Keratinocyte (primary cell): ENCODE measurements around the gene ZNF831. TPM values are rescaled to one million over a fixed set of nuclear protein-coding genes. Genes with fewer than 3 reads are reported as not detected.

ENCODE experiments used
- DNase-seq: peaks from one replicate; pipeline ENCODE4 v3.0.0-alpha.2; 2011; ENCODE audit warnings: low read depth, missing footprints, low spot score
- FAIRE-seq: peaks from 2 replicates; lab custom pipeline; 2011; peaks lifted over from hg19 to GRCh38; lab: Jason Lieb, UNC
- H2AFZ ChIP-seq: 2 replicates; pipeline ENCODE4 v1.6.0; 2012; ENCODE audit warnings: low read length, control low read depth, inconsistent platforms; ENCODE audit not compliant: control insufficient read depth
- H3K27ac ChIP-seq: 2 replicates; pipeline ENCODE4 v1.5.1; 2011; ENCODE audit warnings: low read length; ENCODE audit not compliant: control insufficient read depth, insufficient read depth
- H3K27me3 ChIP-seq: 3 replicates; pipeline ENCODE4 v1.6.0; 2011; ENCODE audit warnings: low read length; ENCODE audit not compliant: control insufficient read depth, insufficient read depth; ENCODE audit errors: extremely low read depth
- H3K36me3 ChIP-seq, 2 experiments: 2 replicates in 1 of 2; 3 replicates in 1 of 2; pipeline ENCODE4 v1.5.1; 2011; ENCODE audit warnings: low read length in 2 of 2, mild to moderate bottlenecking in 1 of 2; ENCODE audit not compliant: control insufficient read depth in 2 of 2, insufficient read depth in 2 of 2; ENCODE audit errors: extremely low read depth in 1 of 2
- H3K4me1 ChIP-seq: 3 replicates; pipeline ENCODE4 v1.5.1; 2011; ENCODE audit warnings: low read length; ENCODE audit not compliant: control insufficient read depth, insufficient read depth; ENCODE audit errors: extremely low read depth
- H3K4me2 ChIP-seq: 3 replicates; pipeline ENCODE4 v1.6.0; 2011; ENCODE audit warnings: low read depth, low read length; ENCODE audit not compliant: control insufficient read depth, insufficient read depth; ENCODE audit errors: extremely low read depth
- H3K4me3 ChIP-seq, 3 experiments: fragments of 200-600 bp in 1 of 3; sonication (generic) in 1 of 3; 2 replicates in 2 of 3; 3 replicates in 1 of 3; pipeline ENCODE4 v1.5.1; 2011 to 2016; ENCODE audit warnings: low read length in 3 of 3, mild to moderate bottlenecking in 3 of 3, control low read depth in 2 of 3, inconsistent platforms in 1 of 3, low read depth in 1 of 3, mixed read lengths in 1 of 3, mixed run types in 1 of 3, moderate library complexity in 1 of 3; ENCODE audit not compliant: control insufficient read depth in 2 of 3, insufficient read depth in 2 of 3; ENCODE audit errors: extremely low read depth in 1 of 3
- H3K79me2 ChIP-seq: 2 replicates; pipeline ENCODE4 v1.6.0; 2012; ENCODE audit warnings: low read length; ENCODE audit not compliant: control insufficient read depth, insufficient read depth
- H3K9ac ChIP-seq: 3 replicates; pipeline ENCODE4 v1.6.0; 2011; ENCODE audit warnings: low read length; ENCODE audit not compliant: control insufficient read depth, insufficient read depth; ENCODE audit errors: extremely low read depth
- H3K9me1 ChIP-seq: 3 replicates; pipeline ENCODE4 v1.6.0; 2011; ENCODE audit warnings: low read length; ENCODE audit not compliant: control insufficient read depth, insufficient read depth; ENCODE audit errors: extremely low read depth
- H3K9me3 ChIP-seq: 2 replicates; pipeline ENCODE4 v1.5.1; 2012; ENCODE audit warnings: low read depth, low read length; ENCODE audit not compliant: control insufficient read depth
- H4K20me1 ChIP-seq: 3 replicates; pipeline ENCODE4 v1.6.0; 2011; ENCODE audit warnings: low read length; ENCODE audit not compliant: control insufficient read depth, insufficient read depth; ENCODE audit errors: extremely low read depth
- CTCF ChIP-seq, 3 experiments: IDR thresholded peaks in 1 of 3; conservative IDR thresholded peaks in 1 of 3; optimal IDR thresholded peaks in 1 of 3; 2 replicates in 2 of 3; 3 replicates in 1 of 3; pipeline versions ENCODE3 to v1.5.1; 2011; ENCODE audit warnings: low read length in 3 of 3, mild to moderate bottlenecking in 3 of 3, moderate library complexity in 2 of 3, control low read depth in 1 of 3, inconsistent platforms in 1 of 3; ENCODE audit not compliant: insufficient read depth in 2 of 3; ENCODE audit errors: extremely low read depth in 1 of 3
- EZH2 ChIP-seq: IDR thresholded peaks from one replicate; pipeline ENCODE4 v1.6.1; 2012; ENCODE audit warnings: inconsistent platforms, mild to moderate bottlenecking, low read length, moderate library complexity
- dilution Hi-C: fragments of 300-500 bp; cut with MboI; formaldehyde crosslinking; loops from one replicate; pipeline ENCODE4 v1.7.0; 2020; ENCODE audit warnings: low sequenced_read_pairs; ENCODE audit not compliant: extremely low pct_ligation_motif_present
- polyA plus RNA-seq, 5 experiments: library from polyadenylated mRNA; depleted of rRNA in 3 of 5; stranded (reverse) in 3 of 5; stranded (forward) in 1 of 5; unstranded in 1 of 5; fragments of >200 nt; gene quantifications; 1 replicate in 1 of 5; 2 replicates in 3 of 5; 3 replicates in 1 of 5; pipeline versions ENCODE4 v1.2.1 to v1.2.3, GENCODE V29; 2011 to 2012; ENCODE audit warnings: missing spikeins in 2 of 5, low read depth in 1 of 5, low replicate concordance in 1 of 5

ZNF831 gene
- polyA plus RNA-seq, 1 donor (not counting 4 experiments of a cell fraction or from before 2014, with no cell fraction given) = not detected

DNA sequence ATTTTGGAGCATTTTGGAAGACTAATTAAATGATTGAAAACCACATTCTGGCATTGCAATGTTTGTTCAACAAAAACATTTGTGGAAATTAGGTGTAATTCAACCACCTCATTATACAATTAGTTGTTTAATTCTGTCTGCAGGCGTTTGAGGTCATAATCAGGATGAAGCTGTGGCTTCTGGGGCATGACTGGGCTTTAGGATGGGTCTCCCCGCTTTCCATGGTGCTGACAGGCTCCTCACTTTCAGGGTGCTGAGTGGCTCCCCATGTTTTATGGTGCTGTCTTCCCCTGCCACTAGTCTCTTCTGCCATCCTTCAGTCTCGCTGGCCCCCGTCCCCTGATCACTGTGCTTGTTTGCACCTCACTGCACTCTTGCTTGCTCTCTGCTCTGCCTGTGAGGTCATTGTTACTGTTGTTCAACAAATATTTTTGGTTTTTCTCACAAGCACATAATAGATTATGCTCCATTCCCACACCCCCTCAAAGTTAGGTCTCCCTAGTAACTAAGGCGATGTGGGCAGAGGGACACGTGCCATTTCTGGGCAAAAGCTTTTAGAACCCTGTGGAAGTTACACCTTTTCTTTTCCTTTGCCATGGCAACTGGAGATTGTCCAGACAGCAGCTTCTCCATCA is 25.4 kb upstream of the ZNF831 start:
- Histone ChIP-seq H3K9me3 (no peaks in the 10 kb centered on the region), H3K4me1 (no peaks in the 10 kb centered on the region), H3K4me3 (no peak overlapping the region), H3K9ac (no peak overlapping the region), H3K4me2 (no peak overlapping the region), H3K9me1 (no peaks in the 10 kb centered on the region), H2AFZ (no peak overlapping the region), H3K27me3 (no peaks in the 10 kb centered on the region), H3K27ac (no peak overlapping the region), H3K36me3 (no peaks in the 10 kb centered on the region), H3K79me2 (no peaks in the 10 kb centered on the region), H4K20me1 (no peaks in the 10 kb centered on the region)
- FAIRE-seq (no peak), DNase-seq (no peak)
- TF ChIP-seq CTCF (optimal IDR thresholded peaks at IDR 0.05 in 1 of 3, IDR thresholded peaks at IDR 0.05 in 1 of 3, conservative IDR thresholded peaks at IDR 0.05 in 1 of 3; ENCODE audit: extremely low read depth in 1 of 3, insufficient read depth in 2 of 3, low read length in 3 of 3) (no peak), EZH2 (no peak)
- dilution Hi-C loops = no loop called here

DNA sequence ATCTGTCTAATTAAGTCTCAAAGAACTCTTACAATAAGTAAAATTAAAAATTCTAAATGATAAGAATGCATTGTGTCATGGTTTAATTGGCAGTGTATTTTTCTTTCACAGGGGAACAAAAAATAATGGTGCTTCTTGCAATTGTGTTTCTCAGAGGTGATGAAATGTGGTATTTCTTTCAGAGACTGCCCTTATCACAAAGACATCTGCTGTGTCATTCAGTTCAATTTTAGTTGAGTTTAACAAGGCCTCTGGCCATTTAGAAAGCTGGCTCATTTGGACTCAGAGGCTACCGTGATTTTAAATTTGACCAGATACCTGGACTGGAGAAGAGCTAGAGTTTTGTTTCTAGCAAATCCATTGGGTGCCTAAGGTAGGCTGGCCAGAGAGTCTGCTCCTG is 23.6 kb upstream of the ZNF831 start:
- dilution Hi-C loops = no loop called here
- no peak overlapping the region for H3K4me3 ChIP-seq
- no peaks in the 10 kb centered on the region for H3K4me1 ChIP-seq
- no peaks in the 10 kb centered on the region for H3K27me3 ChIP-seq
- no peak overlapping the region for H3K27ac ChIP-seq
- no peak overlapping the region for H3K9ac ChIP-seq
- no peaks in the 10 kb centered on the region for H3K9me3 ChIP-seq
- no peaks in the 10 kb centered on the region for H3K9me1 ChIP-seq
- no peaks in the 10 kb centered on the region for H3K79me2 ChIP-seq
- H4K20me1 ChIP-seq = no peaks in the 10 kb centered on the region
- DNase-seq = no peak
- H3K36me3 ChIP-seq = no peaks in the 10 kb centered on the region
- no peak for FAIRE-seq
- H2AFZ ChIP-seq = no peak overlapping the region
- no peak for TF ChIP-seq CTCF (optimal IDR thresholded peaks at IDR 0.05 in 1 of 3, IDR thresholded peaks at IDR 0.05 in 1 of 3, conservative IDR thresholded peaks at IDR 0.05 in 1 of 3; ENCODE audit: extremely low read depth in 1 of 3, insufficient read depth in 2 of 3, low read length in 3 of 3)
- no peak for TF ChIP-seq EZH2
- H3K4me2 ChIP-seq = no peak overlapping the region
